ENCODE results near the gene RMND1. TPM values are rescaled to one million over a fixed set of nuclear protein-coding genes. Genes with fewer than 3 reads are reported as not detected.
A peak's percentile ranks its signal among the peaks of the same experiment; 100 is the strongest.

RMND1 gene
- total RNA-seq, 1 donor: 56.5 TPM

- no peak for TF ChIP-seq CTCF (IDR thresholded peaks at IDR 0.05; ENCODE audit: extremely low read depth, low read depth, low read length)
- H3K36me3 ChIP-seq (ENCODE audit: insufficient read depth, low read length): peaks cover 4% of the 10 kb centered on the region
- peak overlapping the region; percentile 97 for H3K27ac ChIP-seq (ENCODE audit: low read depth, low read length)
- H4K20me1 ChIP-seq (ENCODE audit: insufficient read depth, low read length): no peaks in the 10 kb centered on the region
- no peak overlapping the region for H2AFZ ChIP-seq (ENCODE audit: low read length)
- H3K27me3 ChIP-seq (ENCODE audit: insufficient read depth, low read length): no peaks in the 10 kb centered on the region
- DNase-seq (ENCODE audit: insufficient read length, low spot score, missing footprints): no peak
- no peaks in the 10 kb centered on the region for H3K9me3 ChIP-seq (ENCODE audit: low read depth, low read length)
- H3K4me2 ChIP-seq (ENCODE audit: insufficient read depth, low read length): no peak overlapping the region
- H3K4me3 ChIP-seq (ENCODE audit: insufficient read depth, low read length): no peak overlapping the region
- peaks cover 70% of the 10 kb centered on the region for H3K79me2 ChIP-seq (ENCODE audit: insufficient read depth, low read length)
- peaks cover 43% of the 10 kb centered on the region for H3K4me1 ChIP-seq (ENCODE audit: insufficient read depth, low read length)
Measured at GRCh38 chr6:151447237-151447636, 4.7 kb downstream of the RMND1 start.

DNA sequence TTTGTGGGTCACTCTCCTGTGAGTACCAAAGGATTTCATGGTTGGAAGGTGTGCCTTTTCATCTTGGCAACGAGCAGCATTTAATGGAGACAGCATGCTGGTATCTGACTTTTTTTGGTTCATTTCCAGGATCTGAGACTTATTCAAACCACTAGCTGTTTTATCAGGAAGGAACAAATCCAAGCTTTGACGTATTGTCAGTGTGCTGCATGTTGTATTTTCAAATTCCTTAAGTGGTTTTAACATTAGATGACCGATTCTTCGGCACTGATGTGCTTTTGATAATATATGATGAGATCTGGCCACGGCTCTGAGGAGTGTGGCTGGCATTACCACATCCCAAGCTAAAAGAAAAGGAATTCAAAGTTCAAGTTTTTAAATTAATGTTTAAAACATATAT lies 6.4 kb downstream of the RMND1 start:
- peak; percentile 93 for DNase-seq (ENCODE audit: insufficient read length, low spot score, missing footprints)
- Histone ChIP-seq H3K36me3 (ENCODE audit: insufficient read depth, low read length) (peaks cover 10% of the 10 kb centered on the region), H3K4me2 (ENCODE audit: insufficient read depth, low read length) (peak overlapping the region; percentile 74), H2AFZ (ENCODE audit: low read length) (no peak overlapping the region), H3K27me3 (ENCODE audit: insufficient read depth, low read length) (no peaks in the 10 kb centered on the region), H4K20me1 (ENCODE audit: insufficient read depth, low read length) (no peaks in the 10 kb centered on the region), H3K27ac (ENCODE audit: low read depth, low read length) (peak overlapping the region; percentile 97), H3K79me2 (ENCODE audit: insufficient read depth, low read length) (peaks cover 77% of the 10 kb centered on the region), H3K4me1 (ENCODE audit: insufficient read depth, low read length) (peaks cover 48% of the 10 kb centered on the region), H3K9me3 (ENCODE audit: low read depth, low read length) (no peaks in the 10 kb centered on the region), H3K4me3 (ENCODE audit: insufficient read depth, low read length) (no peak overlapping the region)
- no peak for TF ChIP-seq CTCF (IDR thresholded peaks at IDR 0.05; ENCODE audit: extremely low read depth, low read depth, low read length)

DNA sequence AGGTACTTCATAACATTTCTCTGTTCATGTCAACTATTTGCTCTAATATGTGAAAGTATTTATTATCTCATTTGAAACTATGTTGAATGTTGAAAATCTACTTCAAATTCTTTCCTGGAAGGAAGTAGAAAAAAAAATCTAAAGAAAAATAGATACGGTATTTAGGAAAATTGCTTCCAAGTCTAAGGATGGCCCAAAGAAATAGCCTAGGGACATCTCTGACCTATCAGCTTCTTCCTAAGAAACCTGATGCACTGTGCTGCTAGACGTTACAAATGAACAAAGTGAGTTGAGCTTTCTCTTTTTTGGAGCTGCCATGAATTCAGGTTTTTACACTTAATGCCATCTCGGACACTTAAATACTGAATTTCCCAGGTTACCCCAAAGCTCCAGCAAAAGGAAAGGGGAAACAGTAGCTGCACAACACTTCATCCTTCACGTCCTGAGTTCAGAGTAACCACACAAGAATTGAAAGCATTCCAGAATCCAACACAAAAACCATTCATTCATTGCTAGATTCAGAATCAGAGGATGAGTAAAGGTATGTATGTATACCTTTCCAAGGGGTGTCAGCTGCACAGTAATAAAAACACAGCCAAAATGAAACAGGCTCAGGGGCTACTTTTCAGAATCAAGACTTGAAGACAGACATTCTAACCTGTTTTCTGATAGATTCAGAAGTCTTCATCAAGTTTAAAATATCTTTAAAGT lies 7.9 kb downstream of the RMND1 start:
- Histone ChIP-seq H3K79me2 (ENCODE audit: insufficient read depth, low read length) (peaks cover 81% of the 10 kb centered on the region), H3K27me3 (ENCODE audit: insufficient read depth, low read length) (no peaks in the 10 kb centered on the region), H3K4me3 (ENCODE audit: insufficient read depth, low read length) (peak overlapping the region; percentile 19), H2AFZ (ENCODE audit: low read length) (no peak overlapping the region), H3K4me1 (ENCODE audit: insufficient read depth, low read length) (peaks cover 49% of the 10 kb centered on the region), H3K4me2 (ENCODE audit: insufficient read depth, low read length) (peak overlapping the region; percentile 31), H3K27ac (ENCODE audit: low read depth, low read length) (peak overlapping the region; percentile 97), H3K36me3 (ENCODE audit: insufficient read depth, low read length) (peaks cover 10% of the 10 kb centered on the region), H3K9me3 (ENCODE audit: low read depth, low read length) (no peaks in the 10 kb centered on the region), H4K20me1 (ENCODE audit: insufficient read depth, low read length) (no peaks in the 10 kb centered on the region)
- no peak for TF ChIP-seq CTCF (IDR thresholded peaks at IDR 0.05; ENCODE audit: extremely low read depth, low read depth, low read length)
- DNase-seq (ENCODE audit: insufficient read length, low spot score, missing footprints): no peak

DNA sequence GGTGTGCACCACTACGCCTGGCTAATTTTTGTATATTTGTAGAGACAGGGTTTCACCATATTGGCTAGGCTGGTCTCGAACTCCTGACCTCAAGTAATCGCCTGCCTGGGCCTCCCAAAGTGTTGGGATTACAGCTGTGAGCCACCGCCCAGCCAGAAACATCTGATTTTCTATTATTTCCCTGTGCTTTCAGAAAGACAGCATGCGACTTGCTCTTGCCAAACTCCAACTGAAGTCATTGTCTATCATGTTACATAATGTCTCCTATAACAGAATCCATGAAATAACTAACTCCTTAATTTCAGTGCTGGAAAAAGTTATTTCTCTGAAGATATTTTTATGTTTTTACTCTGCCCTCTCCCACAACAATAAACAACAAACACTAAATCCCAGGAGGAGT lies 8.5 kb downstream of the RMND1 start:
- no peaks in the 10 kb centered on the region for H4K20me1 ChIP-seq (ENCODE audit: insufficient read depth, low read length)
- DNase-seq (ENCODE audit: insufficient read length, low spot score, missing footprints): no peak
- H3K36me3 ChIP-seq (ENCODE audit: insufficient read depth, low read length): peaks cover 10% of the 10 kb centered on the region
- H3K27ac ChIP-seq (ENCODE audit: low read depth, low read length): no peak overlapping the region
- no peak overlapping the region for H2AFZ ChIP-seq (ENCODE audit: low read length)
- no peak for TF ChIP-seq CTCF (IDR thresholded peaks at IDR 0.05; ENCODE audit: extremely low read depth, low read depth, low read length)
- H3K4me1 ChIP-seq (ENCODE audit: insufficient read depth, low read length): peaks cover 49% of the 10 kb centered on the region
- H3K9me3 ChIP-seq (ENCODE audit: low read depth, low read length): no peaks in the 10 kb centered on the region
- no peak overlapping the region for H3K4me2 ChIP-seq (ENCODE audit: insufficient read depth, low read length)
- no peaks in the 10 kb centered on the region for H3K27me3 ChIP-seq (ENCODE audit: insufficient read depth, low read length)
- H3K4me3 ChIP-seq (ENCODE audit: insufficient read depth, low read length): no peak overlapping the region
- H3K79me2 ChIP-seq (ENCODE audit: insufficient read depth, low read length): peaks cover 81% of the 10 kb centered on the region

All from osteoblast (primary cell).